ENCODE results near the gene IL4R. TPM values are rescaled to one million over a fixed set of nuclear protein-coding genes. Genes with fewer than 3 reads are reported as not detected.

The IL4R gene
- total and polyA plus RNA-seq, 2 experiments from 2014 or later = 6.4 to 17.6 TPM

DNA sequence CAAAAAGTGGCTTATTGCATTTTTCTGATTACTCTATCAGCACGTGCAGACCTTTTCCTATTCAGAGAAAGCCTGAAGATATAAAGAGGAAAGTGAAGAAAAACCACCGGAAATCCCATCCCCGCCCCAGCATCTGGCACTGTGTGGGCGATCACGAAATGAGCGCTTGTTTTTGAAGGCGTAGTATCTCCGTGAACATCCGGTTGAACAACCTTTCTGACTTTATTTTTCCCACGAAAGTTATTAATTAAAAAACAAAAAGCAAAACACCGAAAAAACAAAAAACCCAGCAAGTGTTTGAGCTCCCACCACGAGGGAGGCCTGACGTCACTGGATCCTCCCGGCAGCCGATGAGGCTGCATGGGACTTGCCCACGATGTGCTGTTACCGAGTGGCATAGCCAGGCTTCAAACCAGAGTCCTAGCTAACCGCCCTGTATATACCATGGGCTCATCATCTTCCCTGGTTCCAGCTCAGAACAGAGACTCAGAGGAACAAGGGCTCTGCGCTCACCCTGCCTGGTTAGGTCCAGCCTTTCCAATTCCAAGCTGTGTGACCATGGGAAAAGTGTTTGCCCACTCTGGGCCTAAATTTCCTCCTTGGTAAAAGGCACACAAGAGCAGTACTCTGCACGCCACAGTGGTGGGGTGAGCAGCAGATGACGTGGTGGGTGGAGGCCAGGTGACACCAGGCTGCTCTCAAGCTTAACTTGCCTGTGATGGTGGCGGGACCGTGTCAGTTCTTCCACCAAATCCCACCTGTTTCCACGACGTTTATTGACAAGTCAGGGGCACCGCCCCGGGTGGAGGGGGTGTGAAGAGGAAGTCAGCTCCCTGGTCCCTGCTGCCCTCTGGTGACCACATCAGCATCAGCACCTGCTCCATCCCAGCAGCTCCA is 53.9 kb downstream of the IL4R start:
- Mint-ChIP-seq H3K9me3 (no peaks in the 10 kb centered on the region), H3K36me3 (ENCODE audit: low read depth) (peaks cover 3% of the 10 kb centered on the region; the same call in 1 of the 3 replicates), H3K27ac (no peak overlapping the region), H3K27me3 (ENCODE audit: insufficient read depth, low read depth, poor library complexity) (no peaks in the 10 kb centered on the region), H3K4me1 (peaks cover 7% of the 10 kb centered on the region; the same call in 2 of the 3 replicates), H3K4me3 (no peak overlapping the region)
- Histone ChIP-seq H3K27ac (ENCODE audit: low read depth) (no peak overlapping the region), H2AFZ (peak overlapping the region; percentile 83; the same call in 1 of the 2 replicates), H3K79me2 (replicated peaks; ENCODE audit: insufficient read depth) (no peaks in the 10 kb centered on the region), H3K4me3 (0 out of 2 replicates have a peak overlapping the region, but pooled peaks have one; percentile 29), H3K27me3 (ENCODE audit: insufficient read depth) (no peaks in the 10 kb centered on the region), H3F3A (replicated peaks; ENCODE audit: low read depth) (no peaks in the 10 kb centered on the region), H3K4me1 (ENCODE audit: insufficient read depth) (no peaks in the 10 kb centered on the region), H4K20me1 (replicated peaks; ENCODE audit: insufficient read depth) (no peaks in the 10 kb centered on the region), H3K9me2 (ENCODE audit: insufficient read depth) (no peaks in the 10 kb centered on the region), H3K36me3 (ENCODE audit: insufficient read depth) (no peaks in the 10 kb centered on the region), H3K4me2 (no peak overlapping the region)
- DNase-seq (ENCODE audit: low spot score) = peak; percentile 86
- ATAC-seq = peak; percentile 93
- TF ChIP-seq, protein P1, sequence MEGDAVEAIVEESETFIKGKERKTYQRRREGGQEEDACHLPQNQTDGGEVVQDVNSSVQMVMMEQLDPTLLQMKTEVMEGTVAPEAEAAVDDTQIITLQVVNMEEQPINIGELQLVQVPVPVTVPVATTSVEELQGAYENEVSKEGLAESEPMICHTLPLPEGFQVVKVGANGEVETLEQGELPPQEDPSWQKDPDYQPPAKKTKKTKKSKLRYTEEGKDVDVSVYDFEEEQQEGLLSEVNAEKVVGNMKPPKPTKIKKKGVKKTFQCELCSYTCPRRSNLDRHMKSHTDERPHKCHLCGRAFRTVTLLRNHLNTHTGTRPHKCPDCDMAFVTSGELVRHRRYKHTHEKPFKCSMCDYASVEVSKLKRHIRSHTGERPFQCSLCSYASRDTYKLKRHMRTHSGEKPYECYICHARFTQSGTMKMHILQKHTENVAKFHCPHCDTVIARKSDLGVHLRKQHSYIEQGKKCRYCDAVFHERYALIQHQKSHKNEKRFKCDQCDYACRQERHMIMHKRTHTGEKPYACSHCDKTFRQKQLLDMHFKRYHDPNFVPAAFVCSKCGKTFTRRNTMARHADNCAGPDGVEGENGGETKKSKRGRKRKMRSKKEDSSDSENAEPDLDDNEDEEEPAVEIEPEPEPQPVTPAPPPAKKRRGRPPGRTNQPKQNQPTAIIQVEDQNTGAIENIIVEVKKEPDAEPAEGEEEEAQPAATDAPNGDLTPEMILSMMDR (conservative IDR thresholded peaks at IDR 0.05; ENCODE audit: low read depth in 2 of 2) = peak; percentile 66 to 91
- no peak for TF ChIP-seq STAT1 (IDR thresholded peaks at IDR 0.05; ENCODE audit: unreplicated experiment)

DNA sequence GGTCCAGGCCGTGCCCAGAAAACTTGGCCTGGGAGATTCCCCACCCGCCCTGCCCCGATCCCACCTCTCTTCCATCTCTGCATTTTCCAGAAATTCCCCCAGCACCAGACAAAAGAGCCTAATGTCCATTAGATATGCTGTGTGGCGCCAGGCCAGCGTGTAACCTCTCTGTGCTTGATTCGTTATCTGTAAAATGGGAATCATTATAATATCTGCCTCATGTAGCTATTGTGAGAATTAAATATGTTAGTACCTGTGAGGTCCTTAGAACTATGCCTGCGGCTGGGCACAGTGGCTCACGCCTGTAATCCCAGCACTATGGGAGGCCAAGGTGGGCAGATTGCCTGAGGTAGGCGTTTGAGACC is 54.6 kb downstream of the IL4R start:
- Histone ChIP-seq H3K27ac (ENCODE audit: low read depth) (no peak overlapping the region), H3K4me3 (no peak overlapping the region), H3K79me2 (replicated peaks; ENCODE audit: insufficient read depth) (no peaks in the 10 kb centered on the region), H3K4me2 (no peak overlapping the region), H4K20me1 (replicated peaks; ENCODE audit: insufficient read depth) (no peaks in the 10 kb centered on the region), H3K27me3 (ENCODE audit: insufficient read depth) (no peaks in the 10 kb centered on the region), H2AFZ (no peak overlapping the region), H3K9me2 (ENCODE audit: insufficient read depth) (no peaks in the 10 kb centered on the region), H3K4me1 (ENCODE audit: insufficient read depth) (no peaks in the 10 kb centered on the region), H3K36me3 (ENCODE audit: insufficient read depth) (no peaks in the 10 kb centered on the region), H3F3A (replicated peaks; ENCODE audit: low read depth) (no peaks in the 10 kb centered on the region)
- ATAC-seq (no peak), DNase-seq (ENCODE audit: low spot score) (no peak)
- H3K27ac Mint-ChIP-seq = no peak overlapping the region
- H3K27me3 Mint-ChIP-seq (ENCODE audit: insufficient read depth, low read depth, poor library complexity) = no peaks in the 10 kb centered on the region
- TF ChIP-seq NANOG (IDR thresholded peaks at IDR 0.05; ENCODE audit: borderline replicate concordance) (no peak), ZNF331 (CRISPR knock-in tag; IDR thresholded peaks at IDR 0.05; ENCODE audit: low read depth) (no peak), EZH2 (IDR thresholded peaks at IDR 0.05; ENCODE audit: low read depth, unreplicated experiment) (no peak), EZH2phosphoT487 (IDR thresholded peaks at IDR 0.05; ENCODE audit: unreplicated experiment) (no peak), ZNF114 (CRISPR knock-in tag; IDR thresholded peaks at IDR 0.05) (no peak)
- TF ChIP-seq, protein P1 (conservative IDR thresholded peaks at IDR 0.05; ENCODE audit: low read depth in 2 of 2) = no peak
- H3K4me3 Mint-ChIP-seq = no peak overlapping the region
- H3K4me1 Mint-ChIP-seq = peaks cover 7% of the 10 kb centered on the region; the same call in 2 of the 3 replicates
- H3K9me3 Mint-ChIP-seq = no peaks in the 10 kb centered on the region
- H3K36me3 Mint-ChIP-seq (ENCODE audit: low read depth) = peaks cover 3% of the 10 kb centered on the region; the same call in 1 of the 3 replicates

All from GM23338 (cell line).